ENCODE measurements around the gene AMPH. TPM values are rescaled to one million over a fixed set of nuclear protein-coding genes. Genes with fewer than 3 reads are reported as not detected.

Gene AMPH
- total and polyA plus RNA-seq, 7 donors, result 0.98 to 2.9 (median 1.6) TPM

DNA sequence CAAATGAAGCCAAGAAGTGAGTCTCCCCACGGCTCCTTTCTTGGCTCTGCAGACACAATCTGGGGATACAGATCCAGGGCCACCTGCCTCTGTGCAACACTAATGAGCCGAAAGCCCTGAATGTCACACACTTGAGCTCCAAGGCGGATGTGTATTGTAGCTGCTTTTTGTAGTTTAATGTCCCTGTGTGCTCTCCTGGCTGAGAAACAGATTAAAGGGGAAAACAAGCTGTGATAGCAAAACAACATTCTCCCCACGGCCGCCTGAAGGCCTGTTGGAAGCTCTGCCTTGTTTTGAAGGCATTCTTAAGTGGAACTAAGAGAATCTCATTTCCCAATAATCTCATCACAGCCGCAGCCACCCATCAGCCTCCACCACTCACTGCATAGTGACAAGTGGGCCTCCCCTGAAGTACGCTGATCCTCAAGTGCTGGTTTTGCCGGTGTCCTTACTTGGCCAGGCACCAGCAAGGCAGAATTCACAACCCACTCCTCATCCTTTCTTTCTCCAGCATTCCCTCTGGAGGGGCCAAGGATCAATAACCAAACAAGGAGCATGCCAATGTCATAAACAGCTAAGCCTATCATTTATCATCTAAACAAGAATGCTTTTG, 44.4 kb upstream of the AMPH start:
- no peaks in the 10 kb centered on the region for H3K27me3 ChIP-seq (ENCODE audit: insufficient read depth in 3 of 3, low read length in 2 of 3)
- no peaks in the 10 kb centered on the region for H3K4me1 ChIP-seq
- no peaks in the 10 kb centered on the region for H3K36me3 ChIP-seq (ENCODE audit: insufficient read depth in 1 of 2, low read depth in 1 of 2)
- DNase-seq (peak in 1 of 2 donors; percentile 60), ATAC-seq (peak in 1 of 4 donors; percentile 66)
- H3K27ac ChIP-seq, result no peak overlapping the region
- no peak overlapping the region for H3K4me3 ChIP-seq
- intact Hi-C loops (cut with DNase I), result no loop called here
- WGBS, 3 donors, result 18 to 30% (median 21%) methylated on average over 8 of the region's 8 CpGs
- no peaks in the 10 kb centered on the region for H3K9me3 ChIP-seq
- TF ChIP-seq, protein P1, sequence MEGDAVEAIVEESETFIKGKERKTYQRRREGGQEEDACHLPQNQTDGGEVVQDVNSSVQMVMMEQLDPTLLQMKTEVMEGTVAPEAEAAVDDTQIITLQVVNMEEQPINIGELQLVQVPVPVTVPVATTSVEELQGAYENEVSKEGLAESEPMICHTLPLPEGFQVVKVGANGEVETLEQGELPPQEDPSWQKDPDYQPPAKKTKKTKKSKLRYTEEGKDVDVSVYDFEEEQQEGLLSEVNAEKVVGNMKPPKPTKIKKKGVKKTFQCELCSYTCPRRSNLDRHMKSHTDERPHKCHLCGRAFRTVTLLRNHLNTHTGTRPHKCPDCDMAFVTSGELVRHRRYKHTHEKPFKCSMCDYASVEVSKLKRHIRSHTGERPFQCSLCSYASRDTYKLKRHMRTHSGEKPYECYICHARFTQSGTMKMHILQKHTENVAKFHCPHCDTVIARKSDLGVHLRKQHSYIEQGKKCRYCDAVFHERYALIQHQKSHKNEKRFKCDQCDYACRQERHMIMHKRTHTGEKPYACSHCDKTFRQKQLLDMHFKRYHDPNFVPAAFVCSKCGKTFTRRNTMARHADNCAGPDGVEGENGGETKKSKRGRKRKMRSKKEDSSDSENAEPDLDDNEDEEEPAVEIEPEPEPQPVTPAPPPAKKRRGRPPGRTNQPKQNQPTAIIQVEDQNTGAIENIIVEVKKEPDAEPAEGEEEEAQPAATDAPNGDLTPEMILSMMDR (IDR thresholded peaks at IDR 0.05), result no peak

DNA sequence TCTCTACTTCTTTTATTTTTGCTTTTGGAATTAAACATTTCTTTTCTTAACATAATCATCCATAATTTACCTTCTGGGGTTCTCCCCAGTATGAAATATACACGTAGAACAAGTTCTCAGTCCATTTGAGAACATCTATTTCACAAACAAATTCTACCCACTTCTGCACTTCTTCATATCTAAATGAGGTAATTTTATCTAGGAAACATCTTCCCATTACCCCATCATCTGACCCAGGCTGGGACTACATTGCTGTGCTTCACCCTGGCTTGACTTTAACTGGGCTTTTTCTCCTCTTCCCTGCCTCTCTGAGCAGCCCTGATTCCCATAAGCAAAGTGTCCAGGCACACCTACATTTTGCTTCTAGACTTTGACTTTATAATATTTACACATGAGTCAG, 43.3 kb upstream of the AMPH start:
- TF ChIP-seq, protein P1 (IDR thresholded peaks at IDR 0.05), result no peak
- intact Hi-C loops (cut with DNase I), result no loop called here
- Histone ChIP-seq H3K27me3 (ENCODE audit: insufficient read depth in 3 of 3, low read length in 2 of 3) (no peaks in the 10 kb centered on the region), H3K9me3 (no peaks in the 10 kb centered on the region), H3K36me3 (ENCODE audit: insufficient read depth in 1 of 2, low read depth in 1 of 2) (no peaks in the 10 kb centered on the region), H3K4me1 (no peaks in the 10 kb centered on the region), H3K27ac (peak overlapping the region; percentile 54), H3K4me3 (no peak overlapping the region)
- ATAC-seq, result no peak
- WGBS, 3 donors, result 64 to 88% (median 70%) methylated on average over 1 of the region's 1 CpG
- no peak for DNase-seq

DNA sequence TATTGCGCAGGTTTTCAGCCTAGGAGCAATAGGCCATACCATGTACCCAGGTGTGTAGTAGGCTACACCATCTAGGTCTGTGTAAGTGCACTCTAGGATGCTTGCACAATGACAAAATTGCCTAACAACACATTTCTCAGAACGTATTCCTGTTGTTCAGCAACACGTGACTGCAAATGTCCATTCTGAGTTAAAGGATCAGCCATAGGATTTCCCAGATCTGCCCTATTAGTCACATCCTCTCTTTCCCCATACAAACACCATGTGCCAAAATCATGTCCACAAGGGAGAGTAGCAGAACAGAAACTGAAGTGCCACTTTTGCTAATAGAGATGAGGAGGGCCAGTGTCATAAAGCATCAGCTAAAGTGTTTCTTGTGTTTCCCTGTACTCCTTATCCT, 42.6 kb upstream of the AMPH start:
- Histone ChIP-seq H3K9me3 (no peaks in the 10 kb centered on the region), H3K27me3 (ENCODE audit: insufficient read depth in 3 of 3, low read length in 2 of 3) (no peaks in the 10 kb centered on the region), H3K36me3 (ENCODE audit: insufficient read depth in 1 of 2, low read depth in 1 of 2) (no peaks in the 10 kb centered on the region), H3K4me1 (no peaks in the 10 kb centered on the region), H3K4me3 (no peak overlapping the region), H3K27ac (peak overlapping the region; percentile 54)
- intact Hi-C loops (cut with DNase I), result no loop called here
- DNase-seq (no peak), ATAC-seq (peak in 3 of 4 donors; percentile 48 to 62 (median 57))
- TF ChIP-seq, protein P1 (IDR thresholded peaks at IDR 0.05), result no peak
- WGBS, 3 donors, result 56 to 73% (median 59%) methylated on average over 3 of the region's 3 CpGs

DNA sequence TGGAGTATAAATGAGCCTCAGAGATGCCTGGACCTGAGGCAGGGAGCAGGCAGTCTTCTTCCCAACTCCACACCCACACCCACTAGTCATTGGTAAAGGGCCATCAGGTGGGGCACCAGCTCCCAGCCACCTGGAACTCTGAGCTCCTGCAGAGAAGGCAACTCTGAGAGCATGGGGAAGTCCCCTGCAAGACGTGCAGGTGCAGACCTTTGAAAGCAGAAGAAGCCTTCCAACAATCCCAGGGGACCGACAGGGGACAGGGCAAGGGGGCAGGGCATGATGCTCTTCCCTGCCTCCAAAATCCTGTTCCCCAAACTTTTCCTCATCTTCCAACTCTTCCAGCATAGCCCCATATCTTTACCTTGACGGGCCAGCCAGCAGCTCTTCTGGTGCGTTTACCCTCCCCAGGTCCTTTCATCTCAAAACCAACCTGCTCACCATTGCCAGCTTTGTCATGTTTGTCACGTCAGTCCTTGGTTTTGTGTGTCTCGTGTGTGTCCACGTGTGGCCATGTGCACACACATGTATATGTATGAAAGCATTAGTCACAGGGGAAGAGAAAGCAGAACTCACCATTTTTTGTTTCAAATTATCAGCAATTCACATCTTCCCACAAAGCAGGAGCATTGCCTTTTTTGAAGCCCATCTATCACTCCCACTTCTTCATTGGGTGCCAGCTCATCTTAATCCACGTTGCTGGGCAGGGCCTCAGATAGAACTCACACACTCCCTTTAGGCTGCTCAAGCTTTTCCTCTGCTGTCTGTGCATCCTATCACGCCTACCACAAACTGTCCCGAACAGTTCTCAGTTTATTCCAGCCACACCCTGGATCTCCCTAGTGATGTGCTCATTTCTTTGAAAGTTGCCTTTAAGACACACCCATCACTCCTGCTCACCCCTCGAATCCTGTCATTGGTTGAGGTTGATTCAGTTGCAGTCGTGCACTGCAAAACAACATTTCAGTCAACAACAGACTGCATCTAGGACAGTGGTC, 41.0 kb upstream of the AMPH start:
- TF ChIP-seq, protein P1 (IDR thresholded peaks at IDR 0.05), result no peak
- 72 to 78% (median 74%) methylated on average over 12 of the region's 12 CpGs for WGBS, 3 donors
- Histone ChIP-seq H3K4me1 (no peaks in the 10 kb centered on the region), H3K27me3 (ENCODE audit: insufficient read depth in 3 of 3, low read length in 2 of 3) (no peaks in the 10 kb centered on the region), H3K27ac (no peak overlapping the region), H3K4me3 (no peak overlapping the region), H3K36me3 (ENCODE audit: insufficient read depth in 1 of 2, low read depth in 1 of 2) (no peaks in the 10 kb centered on the region), H3K9me3 (no peaks in the 10 kb centered on the region)
- intact Hi-C loops (cut with DNase I), result no loop called here
- ATAC-seq (no peak), DNase-seq (no peak)

All from psoas muscle (tissue), 8 donors.